ENCODE results near the gene PPP1R26.
"Not testable (repeated sequence)": the region's sequence is repeated elsewhere in the genome, so short reads cannot be mapped to it uniquely, and the experiment has no call there.

Gene PPP1R26

GRCh38 chr9:135523521-135524129, 44.0 kb downstream of the PPP1R26 start:
- DNase-seq = no peak

GRCh38 chr9:135524130-135524861, 44.7 kb downstream of the PPP1R26 start:
- no peak for DNase-seq

GRCh38 chr9:135525241-135526088, 45.9 kb downstream of the PPP1R26 start:
- no peak for DNase-seq

- no peak for DNase-seq
Measured at GRCh38 chr9:135526089-135526729, 46.6 kb downstream of the PPP1R26 start.

- DNase-seq = no peak
Measured at GRCh38 chr9:135526730-135527571, 47.4 kb downstream of the PPP1R26 start.

- DNase-seq = not testable (repeated sequence)
Measured at GRCh38 chr9:135528842-135529435, 49.4 kb downstream of the PPP1R26 start.

- no peak for DNase-seq
Measured at GRCh38 chr9:135530146-135530545, 50.6 kb downstream of the PPP1R26 start.

- DNase-seq = no peak
Measured at GRCh38 chr9:135531096-135531495, 51.5 kb downstream of the PPP1R26 start.

- no peak for DNase-seq
Measured at GRCh38 chr9:135533113-135533512, 53.5 kb downstream of the PPP1R26 start.

- DNase-seq = no peak
Measured at GRCh38 chr9:135533674-135534073, 54.1 kb downstream of the PPP1R26 start.

- not testable (repeated sequence) for DNase-seq
Measured at GRCh38 chr9:135534192-135534711, 54.7 kb downstream of the PPP1R26 start.

- not testable (repeated sequence) for DNase-seq
Measured at GRCh38 chr9:135534826-135535225, 55.2 kb downstream of the PPP1R26 start.

GRCh38 chr9:135535631-135536030, 56.0 kb downstream of the PPP1R26 start:
- DNase-seq = not testable (repeated sequence)

- DNase-seq = no peak
Measured at GRCh38 chr9:135536216-135536615, 56.6 kb downstream of the PPP1R26 start.
